ENCODE data around the gene PTGFRN.

DNA sequence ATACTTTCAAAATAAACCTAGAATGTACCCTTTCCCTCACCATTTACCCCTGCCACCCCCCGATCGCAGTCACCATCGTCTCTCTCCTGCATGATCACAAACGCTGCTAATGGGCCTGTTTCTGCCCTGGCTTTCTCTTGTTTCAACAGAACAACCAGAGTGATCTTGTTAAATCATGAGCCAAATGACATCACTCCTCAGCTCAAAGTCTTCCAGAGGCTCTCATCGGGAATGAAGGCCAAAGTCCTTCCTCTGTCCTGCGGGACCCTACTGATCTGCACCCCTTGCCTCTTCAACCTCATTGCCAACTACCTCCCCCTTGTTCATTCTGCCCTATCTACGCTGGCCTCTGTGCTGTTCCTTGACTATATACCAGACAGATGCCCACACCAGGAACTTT is 39.4 kb upstream of the PTGFRN start:
- TF ChIP-seq, protein P1, sequence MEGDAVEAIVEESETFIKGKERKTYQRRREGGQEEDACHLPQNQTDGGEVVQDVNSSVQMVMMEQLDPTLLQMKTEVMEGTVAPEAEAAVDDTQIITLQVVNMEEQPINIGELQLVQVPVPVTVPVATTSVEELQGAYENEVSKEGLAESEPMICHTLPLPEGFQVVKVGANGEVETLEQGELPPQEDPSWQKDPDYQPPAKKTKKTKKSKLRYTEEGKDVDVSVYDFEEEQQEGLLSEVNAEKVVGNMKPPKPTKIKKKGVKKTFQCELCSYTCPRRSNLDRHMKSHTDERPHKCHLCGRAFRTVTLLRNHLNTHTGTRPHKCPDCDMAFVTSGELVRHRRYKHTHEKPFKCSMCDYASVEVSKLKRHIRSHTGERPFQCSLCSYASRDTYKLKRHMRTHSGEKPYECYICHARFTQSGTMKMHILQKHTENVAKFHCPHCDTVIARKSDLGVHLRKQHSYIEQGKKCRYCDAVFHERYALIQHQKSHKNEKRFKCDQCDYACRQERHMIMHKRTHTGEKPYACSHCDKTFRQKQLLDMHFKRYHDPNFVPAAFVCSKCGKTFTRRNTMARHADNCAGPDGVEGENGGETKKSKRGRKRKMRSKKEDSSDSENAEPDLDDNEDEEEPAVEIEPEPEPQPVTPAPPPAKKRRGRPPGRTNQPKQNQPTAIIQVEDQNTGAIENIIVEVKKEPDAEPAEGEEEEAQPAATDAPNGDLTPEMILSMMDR (conservative IDR thresholded peaks at IDR 0.05; ENCODE audit: low read depth, low read length) = no peak
- TF ChIP-seq EZH2 (IDR thresholded peaks at IDR 0.05; ENCODE audit: low read length, unreplicated experiment) = no peak
